Amniotic epithelial cell (primary cell): Measurements from ENCODE around the gene PBX3.

ENCODE experiments used
- DNase-seq: peaks from one replicate; pipeline ENCODE4 v3.0.0-alpha.2; 2010; ENCODE audit warnings: low read depth

The PBX3 gene

DNA sequence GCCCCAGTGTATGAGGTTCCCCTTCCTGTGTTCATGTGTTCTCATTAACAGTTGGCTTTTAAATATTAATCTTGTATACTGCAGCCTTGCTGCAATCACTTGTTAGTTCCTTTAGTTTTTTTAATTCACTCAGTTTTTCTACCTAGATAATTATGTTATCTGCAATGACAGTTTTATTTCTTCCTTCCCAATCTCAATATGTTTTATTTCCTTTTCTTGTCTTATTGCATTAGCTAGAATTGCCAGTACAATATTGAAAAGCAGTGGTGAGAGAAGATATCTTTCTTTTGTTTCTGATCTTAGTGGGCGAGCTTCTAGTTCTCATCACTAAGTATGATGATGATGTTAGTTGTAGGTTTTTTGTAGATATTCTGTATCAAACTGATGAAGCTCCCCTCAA is 232.2 kb downstream of the PBX3 start:
- no peak for DNase-seq

DNA sequence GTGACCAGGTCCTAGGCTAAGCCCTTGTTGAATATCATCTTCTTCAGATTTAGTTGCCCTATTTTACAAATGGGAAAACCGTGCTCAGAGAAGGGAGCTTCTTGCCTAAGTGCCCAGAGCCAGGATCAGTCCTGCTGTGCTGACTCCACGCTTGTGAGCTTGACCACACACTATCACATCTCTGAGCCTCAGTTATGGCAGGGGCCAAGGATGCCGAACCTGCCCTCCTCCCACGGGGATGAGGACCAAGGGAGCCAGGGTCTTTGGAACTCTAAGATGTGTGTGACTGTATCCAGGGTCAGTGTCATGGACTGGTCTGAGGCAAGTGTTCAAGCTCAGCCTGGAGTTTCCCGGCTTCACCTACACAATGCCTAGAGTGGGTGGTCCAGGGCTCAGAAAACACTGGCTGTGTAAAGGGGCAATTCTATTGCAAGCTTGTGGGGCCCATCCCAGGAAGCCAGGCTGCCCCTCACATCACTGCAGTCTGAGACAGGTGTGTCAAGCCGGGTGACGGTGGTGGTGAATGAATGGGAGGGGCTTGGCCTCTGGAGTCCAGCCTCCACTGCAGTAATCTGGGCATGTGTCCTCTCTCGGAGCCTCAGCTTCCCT is 235.7 kb downstream of the PBX3 start:
- DNase-seq: no peak

DNA sequence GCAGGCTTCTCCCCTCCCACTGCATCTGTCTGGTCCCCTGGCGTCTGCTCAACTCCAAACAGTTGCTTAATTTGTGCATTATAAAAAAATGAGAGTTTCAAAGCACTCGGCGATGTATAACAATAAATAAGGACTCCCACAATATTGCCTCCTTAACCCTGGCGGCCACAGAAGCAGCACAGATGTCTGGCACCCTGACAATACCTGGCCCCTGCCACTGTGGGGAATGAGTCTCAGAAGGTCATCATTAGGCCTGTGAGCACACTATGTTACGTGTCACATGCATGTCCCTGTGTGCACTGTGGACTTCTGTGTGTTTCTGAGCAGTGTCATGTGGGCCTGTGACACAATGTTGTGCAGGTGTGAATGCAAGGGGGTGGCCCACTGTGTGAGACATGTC is 236.5 kb downstream of the PBX3 start:
- no peak for DNase-seq

DNA sequence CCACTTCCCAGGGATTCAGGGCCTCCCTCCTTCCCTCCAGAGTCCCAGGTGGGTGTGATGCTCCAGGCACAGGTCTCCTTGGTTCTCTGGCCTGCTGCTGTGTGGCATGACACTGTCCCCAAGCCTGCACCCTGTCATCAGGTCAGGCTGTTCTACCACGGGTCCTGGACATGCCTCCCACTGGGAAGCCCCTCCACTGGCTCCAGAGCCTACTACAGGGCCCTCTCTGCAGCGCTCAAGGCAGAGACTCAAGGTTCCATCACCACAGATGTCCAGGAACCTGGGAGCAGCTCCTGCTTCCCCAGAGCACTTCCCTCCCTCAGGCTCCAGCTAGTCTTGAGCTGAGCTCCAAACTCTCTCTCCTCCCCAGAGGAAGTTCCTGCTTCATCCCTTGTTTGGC is 237.3 kb downstream of the PBX3 start:
- no peak for DNase-seq

DNA sequence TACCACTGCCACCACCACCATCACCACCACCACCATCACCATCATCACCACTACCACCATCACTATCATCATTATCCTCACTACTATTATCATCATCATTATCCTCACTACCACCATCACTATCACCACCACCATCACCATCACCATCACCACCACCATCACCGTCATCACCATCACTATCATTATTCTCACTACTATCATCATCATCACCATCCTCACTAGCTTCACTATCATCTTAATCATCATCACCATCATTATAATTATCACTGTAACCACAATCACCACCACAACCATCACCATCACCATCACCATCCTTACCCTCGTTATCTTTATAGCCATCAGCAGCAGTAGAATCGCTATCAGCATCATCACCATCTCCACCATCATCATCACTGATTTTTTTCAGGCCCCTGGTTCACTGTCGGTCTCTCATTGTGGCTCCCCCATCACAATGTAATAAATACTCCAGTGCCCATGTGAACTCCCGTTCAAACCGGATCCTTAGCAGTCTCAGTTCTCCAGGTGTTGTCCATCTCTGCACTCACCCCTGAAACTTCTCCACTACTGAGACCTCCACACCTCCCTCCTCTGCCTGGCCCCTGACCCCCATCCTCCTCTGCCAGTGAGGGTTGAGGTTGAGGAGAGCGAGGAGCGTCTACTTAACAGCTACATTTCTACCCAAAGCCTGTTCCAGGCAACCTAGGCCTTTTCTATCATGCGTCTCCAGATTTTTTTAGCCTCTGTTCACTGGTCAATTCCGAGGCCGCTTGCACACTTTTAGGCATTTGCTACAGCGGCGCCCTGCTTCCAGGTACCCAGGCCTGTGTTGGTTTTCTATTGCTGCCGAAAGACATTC is 238.2 kb downstream of the PBX3 start:
- no peak for DNase-seq

DNA sequence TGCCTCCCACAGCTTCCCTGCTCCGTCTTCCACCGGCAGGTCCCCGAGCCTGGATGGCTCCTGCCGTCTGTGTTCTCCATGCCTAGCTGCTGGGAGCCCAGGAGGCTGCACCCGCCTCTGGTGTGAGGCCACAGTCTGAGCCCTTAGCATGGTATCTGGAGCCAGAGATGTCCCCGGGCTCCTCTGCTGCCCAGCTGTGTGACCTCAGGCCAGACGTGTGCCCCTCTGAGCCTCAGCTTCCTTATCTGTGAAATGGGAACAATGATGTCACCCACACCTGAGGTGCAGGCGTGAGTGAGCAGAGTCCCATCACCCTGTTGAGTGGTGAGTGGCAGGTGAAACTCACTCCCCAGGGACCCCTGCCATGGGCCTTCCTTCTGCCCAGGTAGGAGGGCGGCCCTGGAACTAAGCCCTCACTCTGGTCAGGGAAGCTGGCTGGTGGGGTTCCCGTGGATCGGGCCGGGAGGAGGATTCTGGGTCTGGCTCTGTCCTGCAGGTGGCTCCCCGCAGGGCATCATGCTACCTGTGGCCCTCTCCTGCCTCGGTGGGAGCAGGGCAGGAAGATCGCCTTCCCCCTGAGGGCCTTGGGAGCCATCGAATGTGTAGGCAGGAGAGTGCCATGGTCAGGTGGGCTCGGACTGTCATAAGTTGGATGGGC is 239.0 kb downstream of the PBX3 start:
- no peak for DNase-seq

DNA sequence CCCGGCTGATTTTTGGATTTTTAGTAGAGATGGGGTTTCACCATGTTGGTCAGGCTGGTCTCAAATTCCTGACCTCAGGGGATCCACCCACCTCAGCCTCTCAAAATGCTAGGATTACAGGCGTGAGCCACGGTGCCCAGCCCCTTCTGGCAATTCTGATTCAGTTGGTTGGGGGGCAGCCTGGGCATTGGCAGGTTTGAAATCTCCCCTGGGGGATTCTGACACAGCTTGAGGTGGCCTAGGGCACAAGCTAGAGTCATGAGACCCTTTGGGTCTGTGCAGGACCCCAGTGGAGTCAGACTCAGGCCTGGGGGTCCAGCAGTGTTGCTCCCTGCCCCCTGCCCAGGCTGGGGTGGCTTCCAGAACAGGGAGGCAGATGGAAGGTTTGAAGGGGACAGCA is 239.8 kb downstream of the PBX3 start:
- DNase-seq: no peak

DNA sequence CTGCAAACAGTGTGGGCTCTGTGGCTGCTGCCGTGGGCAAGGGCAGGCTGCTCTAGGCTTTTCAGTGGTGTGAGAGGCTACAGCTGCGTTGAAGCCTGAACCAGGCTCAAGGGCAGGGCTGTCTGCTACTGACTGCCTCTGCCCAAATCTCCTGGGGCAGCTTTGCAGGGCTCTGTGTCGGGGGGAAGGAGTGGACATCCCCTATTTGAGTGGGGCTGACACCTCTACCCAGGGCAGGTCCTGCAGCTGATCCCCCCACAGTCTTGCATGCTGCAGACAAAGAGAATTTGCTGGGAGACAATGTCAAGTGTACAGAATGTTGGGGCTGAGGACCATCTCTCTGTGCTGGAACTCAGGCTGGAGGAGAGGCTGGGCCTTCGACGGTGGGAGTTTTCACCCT is 240.2 kb downstream of the PBX3 start:
- DNase-seq: no peak

DNA sequence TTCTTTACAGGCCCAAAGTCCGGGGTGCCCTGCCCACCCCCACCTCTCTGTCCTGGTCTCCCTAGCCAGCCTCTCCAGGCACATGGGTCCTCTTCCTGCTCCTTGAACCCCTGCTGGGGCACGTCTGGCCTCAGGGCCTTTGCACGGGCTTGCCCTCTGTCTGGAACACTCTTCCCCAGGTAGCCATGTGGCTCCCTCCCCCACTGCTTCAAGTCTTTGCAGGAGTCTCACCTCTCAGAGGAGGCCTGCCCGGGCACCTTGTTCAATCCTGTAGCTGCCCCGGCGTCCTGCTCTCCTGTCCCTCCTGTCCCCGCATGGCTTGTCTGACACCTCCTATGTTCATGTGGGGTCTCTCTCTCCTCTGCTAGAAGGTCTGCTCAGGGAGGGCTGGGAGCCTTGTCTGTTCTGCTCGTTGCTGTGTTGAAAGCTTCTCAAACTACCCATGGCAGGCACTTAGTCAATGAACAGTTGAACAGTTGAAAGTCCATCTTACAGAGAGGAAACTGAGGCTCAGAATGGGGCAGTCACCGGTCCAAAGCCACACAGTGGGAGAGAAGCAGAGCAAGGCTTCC is 241.4 kb downstream of the PBX3 start:
- DNase-seq: no peak

DNA sequence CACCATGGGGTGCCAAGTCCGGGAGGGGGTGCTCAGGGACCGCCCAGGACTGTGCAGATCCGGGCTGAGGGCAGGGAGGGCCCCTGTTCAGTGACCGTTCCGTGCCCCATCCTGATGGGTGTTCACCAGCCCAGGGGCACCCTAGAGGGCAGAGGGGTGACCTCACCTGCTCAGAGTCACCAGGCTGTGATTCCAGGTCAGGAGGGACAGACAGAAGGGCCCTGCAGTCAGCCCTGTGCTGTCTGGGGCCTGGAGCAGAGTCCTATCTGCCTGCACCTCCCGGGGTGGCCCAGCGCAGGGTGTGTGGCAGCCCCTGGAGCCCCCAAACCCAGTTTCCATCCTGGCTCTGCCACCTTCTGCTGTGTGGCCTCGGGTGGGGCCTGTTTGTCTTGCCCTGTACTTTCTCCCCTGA is 241.9 kb downstream of the PBX3 start:
- DNase-seq: no peak

DNA sequence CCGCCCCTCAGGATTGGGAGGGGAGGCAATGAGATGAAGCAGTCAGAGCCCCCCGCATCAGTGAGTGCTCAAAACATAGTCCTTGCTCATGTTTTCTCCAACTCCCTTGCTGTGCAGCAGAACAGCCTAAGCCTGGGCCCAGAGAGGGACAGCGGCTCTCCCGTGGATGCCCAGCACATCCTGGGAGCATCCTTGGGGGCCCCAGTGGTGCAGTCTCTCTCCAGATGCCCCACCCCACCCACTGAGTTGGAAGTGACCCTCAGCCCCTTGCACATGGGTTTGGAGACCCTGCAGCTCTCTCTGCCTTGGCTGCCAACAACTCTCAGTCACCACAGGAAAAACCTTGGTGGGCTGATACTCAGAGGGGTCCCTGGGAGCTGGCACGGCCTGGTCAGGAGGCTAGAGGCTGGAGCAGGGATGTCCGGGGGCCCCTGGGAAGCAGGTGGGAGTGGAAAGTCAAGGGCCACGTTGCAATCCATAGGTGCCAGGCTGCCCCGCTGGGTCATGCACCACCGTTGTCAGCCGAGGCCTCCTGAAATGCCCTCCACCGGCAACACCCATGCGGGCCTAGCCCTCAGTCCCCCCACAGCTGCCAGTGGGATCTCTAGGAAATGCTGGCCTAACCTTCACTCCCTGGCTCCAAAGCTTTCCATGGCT is 242.5 kb downstream of the PBX3 start:
- DNase-seq: no peak

DNA sequence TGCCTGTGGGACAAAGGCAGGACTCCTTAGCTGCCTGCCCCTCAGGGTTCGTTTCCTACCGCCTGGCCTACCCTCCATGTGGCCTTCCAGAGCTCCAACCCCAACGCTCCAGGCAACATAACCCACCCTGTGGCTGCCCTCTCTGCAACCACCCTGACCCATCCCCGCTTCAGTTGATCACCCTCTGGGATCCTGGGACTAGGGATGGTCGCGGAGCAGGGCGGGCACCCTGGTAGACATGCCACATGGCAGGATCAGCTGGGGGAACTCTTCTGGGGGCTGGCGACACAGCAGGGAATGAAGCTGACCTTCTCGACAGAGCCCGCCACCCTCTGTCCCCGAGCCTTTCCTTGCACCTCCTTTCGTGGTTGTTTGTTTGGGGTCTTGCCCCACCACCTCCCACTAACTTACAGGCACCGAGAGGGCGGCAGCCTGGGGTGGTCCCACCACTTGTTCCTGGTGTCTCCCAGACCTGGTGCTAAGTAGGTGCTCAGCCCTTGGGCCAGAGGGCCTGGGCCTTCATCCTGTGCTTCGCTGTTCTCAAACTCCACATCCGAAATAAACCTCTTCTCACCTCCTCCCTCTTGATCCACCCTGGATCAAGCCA is 243.1 kb downstream of the PBX3 start:
- no peak for DNase-seq

DNA sequence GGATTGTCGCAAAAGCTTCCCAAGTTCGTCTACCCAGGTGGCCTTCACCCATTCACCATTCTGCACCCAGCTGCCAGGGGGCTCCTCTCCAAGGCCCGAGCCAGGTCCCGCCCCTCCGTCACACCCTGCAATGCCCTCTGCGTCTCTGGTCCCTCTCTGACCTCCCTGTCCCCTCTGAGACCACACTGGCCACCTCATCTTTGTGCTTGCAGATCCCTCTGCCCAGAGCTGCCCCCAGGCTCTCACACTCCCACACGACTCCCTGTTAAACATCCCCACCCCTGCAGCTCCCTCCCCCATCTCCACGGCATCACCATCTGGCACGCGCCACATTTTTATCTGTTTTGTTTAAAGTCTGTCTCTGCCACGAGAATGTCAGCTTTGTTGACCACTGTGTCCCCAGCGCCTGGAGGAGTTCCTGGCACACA is 243.6 kb downstream of the PBX3 start:
- no peak for DNase-seq

DNA sequence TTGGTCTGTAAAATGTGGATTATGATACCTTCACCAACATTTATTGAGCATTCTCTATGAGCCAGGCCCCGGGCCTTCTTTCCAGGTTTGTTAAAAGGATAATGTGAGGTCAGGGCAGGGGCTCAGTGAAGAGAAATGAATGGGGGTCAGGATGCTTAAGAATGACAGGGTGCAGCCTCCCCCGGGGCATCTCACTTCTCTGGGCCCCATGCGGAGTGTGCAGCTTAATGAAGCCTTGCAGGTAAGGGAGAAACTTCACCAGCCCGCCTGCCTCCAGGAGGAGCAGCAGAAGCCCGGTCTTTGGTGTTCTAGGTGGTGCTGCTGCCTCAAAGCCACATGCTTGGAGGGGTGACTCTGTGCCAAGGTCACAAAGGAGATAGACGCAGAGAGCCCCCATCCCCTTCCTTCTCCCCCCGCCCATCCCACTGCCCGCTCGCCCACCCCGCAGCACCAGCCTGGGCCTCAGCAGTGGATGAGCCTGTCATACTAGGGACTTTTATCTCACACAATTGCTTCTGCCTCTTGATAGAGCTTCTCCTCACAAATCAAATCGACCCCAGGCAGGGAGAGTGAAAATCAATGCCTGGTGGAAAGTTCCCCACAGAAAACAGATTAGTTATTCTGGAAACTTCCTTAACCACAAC is 244.8 kb downstream of the PBX3 start:
- DNase-seq: no peak

DNA sequence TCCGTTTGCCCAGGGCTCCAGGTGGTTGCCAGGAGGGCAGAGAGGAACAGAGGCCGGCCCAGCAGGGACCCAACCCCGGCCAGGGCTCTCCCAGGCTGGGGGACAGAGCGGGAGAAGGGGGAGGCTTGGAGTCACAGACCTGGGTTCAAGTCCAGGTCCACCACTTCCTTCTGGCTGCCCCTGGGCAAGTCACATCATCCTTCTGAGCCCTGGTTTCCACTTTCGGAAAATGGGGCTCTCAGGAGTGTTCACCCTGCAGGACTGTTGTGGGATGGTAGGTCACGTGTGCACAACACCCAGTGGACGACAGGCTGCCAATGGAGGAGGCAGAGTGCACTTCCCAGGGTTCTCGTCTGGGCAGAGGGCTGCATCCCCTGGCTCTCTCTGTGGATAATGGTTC is 245.4 kb downstream of the PBX3 start:
- DNase-seq: no peak

DNA sequence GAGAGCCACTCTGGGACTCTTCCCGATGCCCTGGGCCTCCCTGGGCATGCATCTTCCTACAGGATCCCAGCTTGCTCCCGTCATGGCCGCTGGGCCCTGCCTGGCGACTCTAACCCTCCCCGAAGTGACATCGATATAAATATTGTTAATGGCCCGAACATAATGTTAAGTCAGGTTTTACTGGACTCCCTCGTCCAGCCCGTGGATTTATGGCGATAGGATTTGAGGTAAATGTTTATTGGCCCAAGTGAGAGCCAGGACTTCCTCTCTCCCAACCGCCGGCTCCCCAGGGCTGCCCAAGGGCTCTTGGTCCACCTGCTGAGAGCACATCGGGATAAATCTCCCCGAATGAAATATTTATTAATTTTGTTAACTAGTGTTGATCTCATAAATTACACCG is 246.3 kb downstream of the PBX3 start:
- DNase-seq: no peak

DNA sequence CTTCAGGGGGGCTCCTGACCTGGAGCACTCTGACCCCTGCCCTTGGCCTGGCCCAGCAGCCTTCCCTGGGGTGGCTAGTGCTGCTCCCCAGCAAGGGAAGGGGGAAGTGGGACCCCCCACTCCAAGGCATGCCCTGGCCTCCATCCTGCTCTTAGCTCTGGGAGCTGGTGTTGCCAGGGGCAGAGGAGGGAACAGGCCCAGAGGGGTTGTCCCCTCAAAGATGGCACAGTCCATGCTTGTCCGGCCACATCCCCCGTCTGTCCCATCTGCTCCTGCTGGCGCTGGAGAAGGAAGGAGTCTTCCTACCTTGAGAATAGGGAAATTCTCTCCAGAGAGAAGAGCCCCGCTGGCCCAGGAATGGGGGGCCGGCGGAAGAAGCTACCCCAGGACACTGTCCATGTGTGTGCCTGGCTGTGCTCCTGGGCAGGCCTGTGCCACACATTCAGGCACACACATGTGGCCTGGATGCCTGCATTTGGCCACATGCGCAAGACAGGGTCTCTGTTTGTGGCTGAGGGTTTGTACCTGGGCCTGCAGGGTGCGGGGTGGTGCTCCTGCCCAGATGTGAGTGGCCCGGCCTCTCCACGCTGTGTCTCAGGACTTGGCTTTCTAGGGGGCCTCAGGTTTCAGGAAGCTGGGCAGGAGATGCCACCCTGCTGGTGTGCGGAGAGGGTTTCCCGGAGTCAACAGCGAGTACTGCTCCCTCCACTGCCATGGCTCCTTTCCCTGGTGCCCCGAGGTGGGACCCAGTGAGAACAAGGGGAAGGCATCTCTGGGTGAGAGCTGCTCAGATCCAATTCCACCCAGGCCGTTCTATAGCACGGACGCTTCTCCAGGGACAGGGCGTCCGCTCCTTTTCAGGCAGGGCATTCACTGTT is 247.1 kb downstream of the PBX3 start:
- no peak for DNase-seq

DNA sequence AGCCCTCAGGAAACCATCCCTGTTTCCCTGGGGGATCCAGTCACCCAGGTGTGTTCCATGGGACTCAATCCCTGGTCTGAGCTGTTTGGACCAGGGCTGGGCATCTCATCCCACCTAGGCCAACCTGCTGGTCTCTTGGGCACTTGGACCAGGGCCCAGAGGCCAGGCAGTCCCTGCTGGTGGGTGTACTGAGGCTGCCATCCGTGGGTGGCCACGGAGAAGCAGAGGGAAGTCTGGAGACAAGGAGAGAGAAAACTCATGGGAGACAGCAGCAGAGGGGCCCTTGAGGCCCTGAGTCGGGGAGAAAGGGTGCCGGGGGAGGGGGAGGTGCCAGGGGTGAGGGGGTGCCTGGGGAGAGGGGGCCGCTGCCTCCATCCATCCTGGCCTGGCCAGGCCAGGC is 247.8 kb downstream of the PBX3 start:
- DNase-seq: no peak

DNA sequence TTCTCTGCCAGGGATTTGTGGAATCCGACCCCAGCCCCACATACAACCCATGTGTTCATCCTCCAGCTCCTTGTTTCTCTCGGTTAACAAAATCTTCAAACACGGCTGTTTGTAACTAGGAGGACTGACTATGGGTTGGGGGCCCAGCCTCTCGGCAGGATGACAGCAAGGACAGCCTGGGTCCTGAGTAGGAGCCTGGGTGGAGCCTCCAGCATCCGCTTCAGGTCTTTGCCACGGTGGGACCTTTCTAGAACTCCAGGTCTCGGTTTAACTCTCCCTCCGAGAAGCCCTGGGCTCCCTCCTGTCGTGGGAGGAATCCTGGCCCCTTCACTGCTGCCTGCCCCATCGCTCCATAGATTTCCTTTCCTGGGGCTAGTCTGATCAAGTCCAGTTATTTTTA is 248.5 kb downstream of the PBX3 start:
- no peak for DNase-seq

DNA sequence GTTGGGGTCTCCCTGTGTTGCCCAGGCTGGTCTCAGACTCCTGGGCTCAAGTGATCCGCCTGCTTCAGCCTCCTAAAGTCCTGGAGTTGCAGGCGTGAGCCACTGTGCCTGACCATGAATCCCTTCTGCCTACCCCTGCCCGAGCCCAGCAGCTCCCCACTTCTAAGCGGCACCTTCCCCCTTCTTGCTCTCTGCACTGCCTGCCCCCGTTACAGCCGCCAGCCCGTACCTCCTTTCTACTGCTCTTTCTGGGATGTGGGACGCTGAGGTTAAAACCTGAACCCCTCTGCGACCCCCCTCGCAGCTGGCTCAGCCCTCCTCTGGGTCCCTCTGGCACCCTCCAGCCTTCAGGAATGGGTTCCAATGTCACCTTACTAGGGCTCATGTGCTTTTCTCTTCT is 249.6 kb downstream of the PBX3 start:
- DNase-seq: no peak
